ENCODE results near the gene TFF2. TPM values are rescaled to one million over a fixed set of nuclear protein-coding genes. Genes with fewer than 3 reads are reported as not detected.

Gene TFF2
- total and polyA plus RNA-seq, 2 of the 4 experiments (the other 2 are of a cell fraction): not detected

GRCh38 chr21:42308914-42309752, 41.7 kb downstream of the TFF2 start:
- Histone ChIP-seq H4K91ac (ENCODE audit: insufficient read depth, low read depth, low read length) (no peak overlapping the region), H2AK5ac (ENCODE audit: low read depth, low read length) (peak overlapping the region; percentile 8; the same call in 1 of the 2 replicates), H4K8ac (ENCODE audit: low read depth in 2 of 2, low read length in 2 of 2) (no peak overlapping the region), H2BK20ac (ENCODE audit: low read depth, low read length) (no peak overlapping the region), H2AFZ (replicated peaks; ENCODE audit: low read length, poor library complexity) (peak overlapping the region; percentile 58), H3K27ac (ENCODE audit: insufficient read depth, low read length) (no peak overlapping the region), H2BK5ac (ENCODE audit: low read depth, low read length, poor library complexity, severe bottlenecking) (no peak overlapping the region), H4K20me1 (ENCODE audit: insufficient read depth, low read length) (no peaks in the 10 kb centered on the region), H3K9me3 (ENCODE audit: control insufficient read depth, insufficient read depth, low read length) (no peaks in the 10 kb centered on the region), H3K4ac (ENCODE audit: low read depth, low read length) (no peak overlapping the region), H3K36me3 (ENCODE audit: control insufficient read depth, insufficient read depth, low read length) (no peaks in the 10 kb centered on the region), H2BK15ac (ENCODE audit: low read depth, low read length) (no peak overlapping the region), H3K18ac (ENCODE audit: low read depth, low read length) (no peak overlapping the region), H2BK120ac (ENCODE audit: low read depth, low read length) (no peak overlapping the region), H3K27me3 (ENCODE audit: control insufficient read depth, insufficient read depth, low read length) (peaks cover 68% of the 10 kb centered on the region), H2AK9ac (replicated peaks; ENCODE audit: low read depth, low read length, poor library complexity) (peak overlapping the region; percentile 78), H3K56ac (ENCODE audit: extremely low read depth, insufficient read depth, low read length) (no peak overlapping the region), H3K4me2 (ENCODE audit: low read depth, low read length) (no peak overlapping the region), H4K5ac (ENCODE audit: low read depth, low read length) (no peak overlapping the region), H3K4me1 (ENCODE audit: control insufficient read depth, insufficient read depth, low read length) (no peaks in the 10 kb centered on the region; the same call in 1 of the 2 replicates), H3K14ac (replicated peaks; ENCODE audit: low read depth, low read length) (no peak overlapping the region), H3K9me1 (ENCODE audit: insufficient read depth, low read length) (no peaks in the 10 kb centered on the region; the same call in 1 of the 2 replicates), H3K23ac (ENCODE audit: low read depth, low read length) (no peak overlapping the region), H3K79me1 (ENCODE audit: low read depth in 1 of 2, low read length in 2 of 2) (no peaks in the 10 kb centered on the region), H3K4me3 (ENCODE audit: insufficient read depth, low read depth, low read length) (no peak overlapping the region), H3K9ac (ENCODE audit: low read depth, low read length) (no peak overlapping the region)
- ChIA-PET POLR2A (ENCODE audit: unreplicated experiment) (no interaction called here), CTCF (interaction anchor here (0.9 to 1.9 kb wide), 2 partner anchors 13 to 274 kb away, joined by 3 to 4 read pairs; no protein-coding TSS in a partner anchor)
- ATAC-seq (ENCODE audit: low read depth) (no peak), DNase-seq (no peak)
- intact Hi-C loops (cut with micrococcal nuclease) (no loop called here), dilution Hi-C loops (cut with HindIII; ENCODE audit: low sequenced_read_pairs, unreplicated experiment) (no loop called here), in situ Hi-C loops (cut with MboI; ENCODE audit: low sequenced_read_pairs) (no loop called here)
- TF ChIP-seq SMC3 (IDR thresholded peaks at IDR 0.05; ENCODE audit: low read depth, low read length) (no peak), MXI1 (IDR thresholded peaks at IDR 0.05; ENCODE audit: borderline replicate concordance, low read depth, low read length) (no peak), ELK1 (IDR thresholded peaks at IDR 0.05; ENCODE audit: borderline replicate concordance, low read depth, low read length) (no peak), CTCF (conservative IDR thresholded peaks at IDR 0.05; ENCODE audit: low read depth, low read length) (no peak), RCOR1 (IDR thresholded peaks at IDR 0.05; ENCODE audit: insufficient replicate concordance, low read length) (no peak), USF2 (IDR thresholded peaks at IDR 0.05; ENCODE audit: low read depth, low read length) (no peak), MAFK (IDR thresholded peaks at IDR 0.05; ENCODE audit: low read depth, low read length) (no peak), RFX5 (IDR thresholded peaks at IDR 0.05; ENCODE audit: low read depth, low read length) (no peak), RAD21 (IDR thresholded peaks at IDR 0.05; ENCODE audit: low read length) (no peak)
- 25% methylated on average over 4 of the region's 23 CpGs; no CpG with 5 or more reads in 1 of the 2 experiments for WGBS, 2 experiments (ENCODE audit: extremely low coverage in 2 of 2, insufficient read length in 1 of 2)
- no TSS peak for BruUV-seq (replicated peaks)
